SHP77 (cell line): ENCODE measurements around the gene C16orf46.

ENCODE experiments used
- DNase-seq, 2 experiments: peaks; one replicate each; lab custom pipeline; 2025; lab: John Stamatoyannopoulos, UW

Gene C16orf46

GRCh38 chr16:81012974-81013373 is 64.1 kb downstream of the C16orf46 start:
- DNase-seq, result no peak
